Cardiac muscle cell (in vitro differentiated cells and primary cell): ENCODE data around the gene RALGPS1. TPM values are rescaled to one million over a fixed set of nuclear protein-coding genes. Genes with fewer than 3 reads are reported as not detected.
A peak's percentile ranks its signal among the peaks of the same experiment; 100 is the strongest.

Experiments used
- DNase-seq, 2 donors: peaks; one replicate each; pipeline versions ENCODE4 v3.0.0 to v3.0.0-alpha.2; 2010 to 2017; ENCODE audit warnings: low read depth in 1 of 2, low spot score in 1 of 2
- H3K27ac ChIP-seq: fragments of 200-600 bp; sonication (generic); 2 replicates; pipeline ENCODE4 v1.5.1; 2016
- H3K27me3 ChIP-seq: fragments of 200-600 bp; sonication (generic); 2 replicates; pipeline ENCODE4 v1.6.0; 2016; ENCODE audit warnings: control low read depth
- H3K36me3 ChIP-seq: fragments of 200-600 bp; sonication (generic); 2 replicates; pipeline ENCODE4 v1.5.1; 2016; ENCODE audit warnings: control low read depth
- H3K4me1 ChIP-seq: fragments of 200-600 bp; sonication (generic); 2 replicates; pipeline ENCODE4 v1.8.1; 2017; ENCODE audit warnings: low read depth, mild to moderate bottlenecking, mixed run types
- H3K4me3 ChIP-seq: fragments of 200-600 bp; sonication (generic); 2 replicates; pipeline ENCODE4 v1.5.1; 2016; ENCODE audit warnings: mild to moderate bottlenecking
- H3K9me3 ChIP-seq: fragments of 200-600 bp; sonication (generic); 2 replicates; pipeline ENCODE4 v1.5.1; 2017; ENCODE audit warnings: low read depth, mild to moderate bottlenecking, control low read depth
- CTCF ChIP-seq: IDR thresholded peaks from 2 replicates; pipeline ENCODE4 v1.5.1; 2012; ENCODE audit warnings: low read depth, mild to moderate bottlenecking, low read length
- polyA plus RNA-seq: library from polyadenylated mRNA; unstranded; fragments of >200 nt; fragmentation: Nextera tagmentation; extraction: Ambion mirVana; gene quantifications from 2 replicates; pipeline ENCODE4 v1.2.1, GENCODE V29; 2016
- total RNA-seq: library from RNA; depleted of rRNA; stranded (reverse); fragments of >200 nt; gene quantifications from 2 replicates; pipeline ENCODE4 v1.2.3, GENCODE V29; 2016

The RALGPS1 gene
- total and polyA plus RNA-seq, 2 experiments from 2014 or later: 14.1 to 16.1 TPM

- H3K4me3 ChIP-seq: no peak overlapping the region
- no peak for TF ChIP-seq CTCF
- no peak overlapping the region for H3K27ac ChIP-seq
Measured at GRCh38 chr9:127155314-127155960, 240.9 kb downstream of the RALGPS1 start.

DNA sequence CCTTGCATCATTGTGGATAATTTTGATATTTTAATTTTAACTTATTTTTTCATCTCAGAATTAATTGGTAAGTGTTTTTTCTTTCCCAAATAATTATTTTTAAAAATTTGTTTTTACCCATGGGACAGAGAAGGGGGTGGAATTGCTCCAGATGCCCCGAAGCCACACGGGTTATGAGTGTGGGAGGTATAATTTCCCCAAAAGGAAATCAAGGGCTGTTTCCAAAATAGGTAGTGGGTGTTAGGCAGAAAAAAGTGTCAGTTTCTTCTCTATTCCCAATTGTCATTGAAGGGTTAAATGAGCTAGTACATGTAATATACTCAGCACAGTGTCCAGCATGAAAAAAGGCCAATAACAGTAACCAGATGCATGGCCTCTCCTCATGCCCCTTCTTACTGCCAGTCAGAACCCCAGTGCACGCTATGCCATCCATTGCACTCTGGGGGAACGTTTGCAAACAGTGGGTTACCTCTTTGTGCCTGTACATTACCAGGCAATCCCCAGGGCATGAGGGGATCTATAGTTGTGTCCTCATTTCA is 244.3 kb downstream of the RALGPS1 start:
- Histone ChIP-seq H3K27ac (no peak overlapping the region), H3K36me3 (no peaks in the 10 kb centered on the region), H3K4me1 (no peaks in the 10 kb centered on the region), H3K27me3 (no peaks in the 10 kb centered on the region), H3K9me3 (no peaks in the 10 kb centered on the region), H3K4me3 (no peak overlapping the region)
- DNase-seq: no peak
- TF ChIP-seq CTCF: no peak

More at GRCh38 chr9:127155314-127155960, 240.9 kb downstream of the RALGPS1 start:
- Histone ChIP-seq H3K27me3 (no peaks in the 10 kb centered on the region), H3K9me3 (no peaks in the 10 kb centered on the region), H3K4me1 (no peaks in the 10 kb centered on the region), H3K36me3 (no peaks in the 10 kb centered on the region)
- no peak for DNase-seq

DNA sequence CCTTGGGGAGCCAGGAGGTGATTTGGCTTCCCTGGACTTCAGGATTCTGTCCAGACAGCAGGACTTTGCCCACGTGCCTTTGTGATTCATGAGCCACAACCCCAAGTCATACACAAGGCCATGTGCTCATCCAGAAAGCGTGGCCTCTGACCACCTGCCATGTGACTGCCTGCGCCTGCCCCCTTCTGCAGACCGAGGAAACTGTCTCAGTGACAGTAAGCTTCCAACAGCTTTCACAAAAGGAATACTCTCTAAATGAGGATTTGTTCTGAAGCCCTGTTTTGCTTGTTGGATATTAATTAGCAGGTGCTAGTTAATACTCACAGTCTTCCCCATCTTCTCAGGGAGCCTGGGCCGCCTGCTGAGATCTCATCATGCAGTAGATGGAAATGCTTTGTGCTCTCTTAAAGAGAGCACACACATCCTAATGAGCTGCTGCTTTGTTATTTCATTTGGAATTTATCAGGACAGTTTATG is 244.8 kb downstream of the RALGPS1 start:
- H3K9me3 ChIP-seq: no peaks in the 10 kb centered on the region
- no peaks in the 10 kb centered on the region for H3K4me1 ChIP-seq
- H3K27ac ChIP-seq: no peak overlapping the region
- H3K27me3 ChIP-seq: no peaks in the 10 kb centered on the region
- DNase-seq: peak; percentile 40 to 66
- no peak overlapping the region for H3K4me3 ChIP-seq
- H3K36me3 ChIP-seq: no peaks in the 10 kb centered on the region
- TF ChIP-seq CTCF: no peak

DNA sequence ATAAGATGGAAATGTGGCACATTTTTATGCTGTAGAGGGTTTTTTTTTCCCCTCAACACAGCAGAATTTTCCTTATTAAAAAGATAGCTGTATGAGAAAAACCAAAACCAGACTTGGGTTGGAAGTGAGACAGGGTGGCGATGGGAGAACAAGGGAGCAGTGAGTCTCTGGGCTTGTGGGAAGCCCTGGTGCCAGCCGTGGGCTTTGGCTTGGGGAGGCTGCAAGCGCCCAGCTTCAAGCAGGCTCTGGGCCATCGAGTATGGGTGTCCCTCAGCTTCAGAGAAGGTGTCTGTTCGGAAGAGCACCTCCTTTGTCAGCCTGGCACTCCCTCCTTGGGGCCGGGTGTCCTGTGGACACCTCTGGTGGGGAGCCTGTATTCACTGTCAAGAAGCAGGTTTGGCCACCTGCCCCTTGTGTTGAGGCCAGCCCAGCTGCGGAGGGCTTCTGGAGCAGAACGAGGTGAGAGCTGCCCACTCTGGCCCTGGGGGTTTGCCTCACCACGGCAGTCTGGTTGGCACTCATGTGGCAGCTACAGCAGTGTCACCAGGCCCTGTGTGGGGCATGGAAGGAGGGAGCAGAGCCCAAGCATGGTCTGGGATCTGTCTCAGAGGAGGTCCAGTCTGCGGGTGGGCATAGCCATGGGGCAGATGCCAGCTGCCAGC is 245.5 kb downstream of the RALGPS1 start:
- H3K9me3 ChIP-seq: no peaks in the 10 kb centered on the region
- H3K27ac ChIP-seq: no peak overlapping the region
- H3K27me3 ChIP-seq: no peaks in the 10 kb centered on the region
- DNase-seq: no peak
- H3K4me3 ChIP-seq: no peak overlapping the region
- no peaks in the 10 kb centered on the region for H3K36me3 ChIP-seq
- no peaks in the 10 kb centered on the region for H3K4me1 ChIP-seq
- no peak for TF ChIP-seq CTCF

DNA sequence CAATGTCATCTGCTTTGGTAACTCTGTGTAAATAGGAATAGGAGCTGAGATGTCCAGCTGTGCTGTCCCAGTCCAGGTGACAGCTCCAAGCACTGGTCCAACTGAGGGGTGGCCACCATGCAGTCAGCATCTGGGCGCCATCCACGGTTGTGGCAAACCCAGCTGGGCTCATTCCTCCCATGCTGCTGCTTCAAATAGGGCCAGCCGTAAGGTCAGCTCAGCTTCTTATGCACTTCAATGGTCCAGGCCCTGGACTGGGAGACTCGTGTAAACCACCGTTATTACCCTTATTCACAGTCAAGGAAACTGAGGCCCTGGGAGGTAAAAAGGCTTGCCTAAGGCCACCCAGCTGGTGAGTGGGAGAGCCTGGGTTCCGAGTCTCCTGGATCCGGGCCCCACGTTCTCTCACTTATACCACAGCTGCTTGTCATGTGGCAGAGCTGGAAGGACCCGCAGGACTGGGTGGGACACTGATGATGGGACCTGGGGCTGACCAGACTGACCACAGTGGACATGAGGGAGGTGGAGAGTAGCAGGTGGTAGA is 246.6 kb downstream of the RALGPS1 start:
- no peaks in the 10 kb centered on the region for H3K4me1 ChIP-seq
- H3K4me3 ChIP-seq: no peak overlapping the region
- no peak for DNase-seq
- H3K27me3 ChIP-seq: no peaks in the 10 kb centered on the region
- no peak overlapping the region for H3K27ac ChIP-seq
- H3K36me3 ChIP-seq: no peaks in the 10 kb centered on the region
- H3K9me3 ChIP-seq: no peaks in the 10 kb centered on the region
- TF ChIP-seq CTCF: no peak
